Peyer's patch (tissue), 4 donors: ENCODE data around the gene TMEM117.

ENCODE experiments used
- POLR2A ChIP-seq, 2 donors: fragments of 450-650 bp; IDR thresholded peaks; one replicate each; pipeline ENCODE4 v1.5.1; 2017; ENCODE audit warnings: antibody characterized with exemption in 2 of 2, mild to moderate bottlenecking in 2 of 2, moderate library complexity in 2 of 2
- TF ChIP-seq, protein P1 (sequence below), 6 experiments: fragments of 450-650 bp in 4 of 6; fragments of 200-600 bp in 2 of 6; sonication (generic) in 1 of 6; IDR thresholded peaks; one replicate each; pipeline ENCODE4 v1.5.1; 2017 to 2019; ENCODE audit warnings: antibody characterized with exemption in 6 of 6, mild to moderate bottlenecking in 3 of 6, moderate library complexity in 1 of 6

- TF ChIP-seq, protein P1, sequence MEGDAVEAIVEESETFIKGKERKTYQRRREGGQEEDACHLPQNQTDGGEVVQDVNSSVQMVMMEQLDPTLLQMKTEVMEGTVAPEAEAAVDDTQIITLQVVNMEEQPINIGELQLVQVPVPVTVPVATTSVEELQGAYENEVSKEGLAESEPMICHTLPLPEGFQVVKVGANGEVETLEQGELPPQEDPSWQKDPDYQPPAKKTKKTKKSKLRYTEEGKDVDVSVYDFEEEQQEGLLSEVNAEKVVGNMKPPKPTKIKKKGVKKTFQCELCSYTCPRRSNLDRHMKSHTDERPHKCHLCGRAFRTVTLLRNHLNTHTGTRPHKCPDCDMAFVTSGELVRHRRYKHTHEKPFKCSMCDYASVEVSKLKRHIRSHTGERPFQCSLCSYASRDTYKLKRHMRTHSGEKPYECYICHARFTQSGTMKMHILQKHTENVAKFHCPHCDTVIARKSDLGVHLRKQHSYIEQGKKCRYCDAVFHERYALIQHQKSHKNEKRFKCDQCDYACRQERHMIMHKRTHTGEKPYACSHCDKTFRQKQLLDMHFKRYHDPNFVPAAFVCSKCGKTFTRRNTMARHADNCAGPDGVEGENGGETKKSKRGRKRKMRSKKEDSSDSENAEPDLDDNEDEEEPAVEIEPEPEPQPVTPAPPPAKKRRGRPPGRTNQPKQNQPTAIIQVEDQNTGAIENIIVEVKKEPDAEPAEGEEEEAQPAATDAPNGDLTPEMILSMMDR (IDR thresholded peaks at IDR 0.05), result no peak
- no peak for TF ChIP-seq POLR2A (IDR thresholded peaks at IDR 0.05)
These were observed 42.2 kb downstream of the TMEM117 start for GRCh38 chr12:43878050-43878449.
